COR-L47 (cell line): Measurements from ENCODE around the gene LZTR1.
A peak's percentile ranks its signal among the peaks of the same experiment; 100 is the strongest.
"Not testable (repeated sequence)": the region's sequence is repeated elsewhere in the genome, so short reads cannot be mapped to it uniquely, and the experiment has no call there.

ENCODE experiments used
- DNase-seq: peaks from one replicate; lab custom pipeline; 2025; lab: John Stamatoyannopoulos, UW

The LZTR1 gene

GRCh38 chr22:20981787-20982562, at the start of gene LZTR1:
TSS of gene LZTR1 (plus strand) at chr22:20982297. CDS start at chr22:20982372, 75 bp downstream.
- DNase-seq: peak; percentile 64

GRCh38 chr22:20933910-20934309, 48.2 kb upstream of the LZTR1 start:
- DNase-seq: no peak

GRCh38 chr22:20935049-20935448, 47.0 kb upstream of the LZTR1 start:
- DNase-seq: not testable (repeated sequence)

GRCh38 chr22:20935780-20936539, 46.1 kb upstream of the LZTR1 start:
- not testable (repeated sequence) for DNase-seq

- no peak for DNase-seq
Measured at GRCh38 chr22:20937031-20937793, 44.9 kb upstream of the LZTR1 start.

GRCh38 chr22:20937794-20938671, 44.1 kb upstream of the LZTR1 start:
- DNase-seq: no peak

GRCh38 chr22:20939457-20940185, 42.5 kb upstream of the LZTR1 start:
- DNase-seq: not testable (repeated sequence)

GRCh38 chr22:20940186-20940651, 41.9 kb upstream of the LZTR1 start:
- no peak for DNase-seq

- no peak for DNase-seq
Measured at GRCh38 chr22:20940904-20941385, 41.2 kb upstream of the LZTR1 start.

- DNase-seq: not testable (repeated sequence)
Measured at GRCh38 chr22:20942203-20942902, 39.7 kb upstream of the LZTR1 start.

GRCh38 chr22:20943104-20943933, 38.8 kb upstream of the LZTR1 start:
- no peak for DNase-seq

- no peak for DNase-seq
Measured at GRCh38 chr22:20944042-20944441, 38.1 kb upstream of the LZTR1 start.

- no peak for DNase-seq
Measured at GRCh38 chr22:20945578-20945934, 36.5 kb upstream of the LZTR1 start.

- no peak for DNase-seq
Measured at GRCh38 chr22:20946080-20946986, 35.8 kb upstream of the LZTR1 start.

GRCh38 chr22:20946991-20947390, 35.1 kb upstream of the LZTR1 start:
- DNase-seq: no peak

GRCh38 chr22:20948450-20948849, 33.6 kb upstream of the LZTR1 start:
- no peak for DNase-seq

- no peak for DNase-seq
Measured at GRCh38 chr22:20948989-20949388, 33.1 kb upstream of the LZTR1 start.

GRCh38 chr22:20949698-20950183, 32.4 kb upstream of the LZTR1 start:
- no peak for DNase-seq
